ENCODE data around the gene SFT2D3.

SFT2D3 gene

DNA sequence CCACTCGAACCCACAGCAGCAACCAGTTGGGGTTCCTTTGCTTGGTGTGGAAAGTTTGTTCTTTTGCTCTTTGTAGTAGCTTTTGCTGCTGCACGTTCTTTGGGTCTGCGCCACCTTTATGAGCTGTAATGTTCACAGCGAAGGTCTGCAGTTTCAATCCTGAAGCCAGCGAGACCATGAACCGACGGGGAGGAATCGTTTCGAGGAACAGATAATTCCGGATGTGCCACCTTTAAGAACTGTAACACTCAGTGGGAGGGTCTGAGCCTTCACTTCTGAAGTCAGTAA is 41.1 kb upstream of the SFT2D3 start:
- intact Hi-C loops (cut with micrococcal nuclease), result no loop called here
- no peaks in the 10 kb centered on the region for H3K9me3 Mint-ChIP-seq
- H3K36me3 Mint-ChIP-seq (ENCODE audit: low read depth), result no peaks in the 10 kb centered on the region
- peaks cover 31% of the 10 kb centered on the region for H3K4me1 Mint-ChIP-seq (ENCODE audit: low read depth)
- no peak overlapping the region for H3K27ac Mint-ChIP-seq
- H3K4me3 Mint-ChIP-seq, result no peak overlapping the region
- H3K27me3 Mint-ChIP-seq, result peaks cover 29% of the 10 kb centered on the region

DNA sequence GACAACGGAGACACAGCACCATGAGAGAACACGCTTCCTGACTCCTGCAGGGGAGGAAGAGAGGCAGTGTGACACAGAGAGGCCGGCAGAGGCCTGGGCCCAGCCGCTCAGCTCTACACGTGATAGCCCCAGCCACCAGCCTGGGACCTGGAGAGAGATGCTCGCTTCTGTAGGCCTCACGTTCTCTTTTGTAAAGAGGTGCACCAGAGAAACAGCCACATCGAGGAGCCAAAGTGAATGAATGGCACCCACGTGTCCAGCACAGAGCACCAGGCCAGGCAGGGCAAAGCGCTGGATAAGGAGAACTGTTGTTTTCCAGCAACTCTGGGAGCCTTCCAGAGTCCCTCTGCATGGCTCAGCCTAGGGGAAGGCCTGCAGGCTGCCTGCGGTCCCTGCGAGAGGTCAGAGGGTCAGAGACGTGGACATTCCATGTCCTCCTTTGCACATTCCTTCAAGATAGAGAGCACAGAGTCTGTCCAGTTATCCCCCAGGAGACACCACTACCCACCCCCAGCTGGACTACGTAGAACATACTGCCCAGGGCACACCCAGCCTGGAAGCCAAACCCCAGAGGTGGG is 40.1 kb upstream of the SFT2D3 start:
- Mint-ChIP-seq H3K27ac (no peak overlapping the region), H3K4me3 (no peak overlapping the region), H3K4me1 (ENCODE audit: low read depth) (peaks cover 29% of the 10 kb centered on the region), H3K36me3 (ENCODE audit: low read depth) (no peaks in the 10 kb centered on the region), H3K27me3 (peaks cover 38% of the 10 kb centered on the region), H3K9me3 (no peaks in the 10 kb centered on the region)
- intact Hi-C loops (cut with micrococcal nuclease), result no loop called here

GRCh38 chr2:127661949-127662510 is 39.3 kb upstream of the SFT2D3 start:
- no peaks in the 10 kb centered on the region for H3K36me3 Mint-ChIP-seq (ENCODE audit: low read depth)
- no peak overlapping the region for H3K27ac Mint-ChIP-seq
- H3K4me1 Mint-ChIP-seq (ENCODE audit: low read depth), result peaks cover 29% of the 10 kb centered on the region
- H3K9me3 Mint-ChIP-seq, result no peaks in the 10 kb centered on the region
- peaks cover 47% of the 10 kb centered on the region for H3K27me3 Mint-ChIP-seq
- H3K4me3 Mint-ChIP-seq, result no peak overlapping the region
- intact Hi-C loops (cut with micrococcal nuclease), result no loop called here

- Mint-ChIP-seq H3K27me3 (peaks cover 53% of the 10 kb centered on the region), H3K4me3 (no peak overlapping the region), H3K4me1 (ENCODE audit: low read depth) (peaks cover 29% of the 10 kb centered on the region), H3K9me3 (no peaks in the 10 kb centered on the region), H3K36me3 (ENCODE audit: low read depth) (no peaks in the 10 kb centered on the region), H3K27ac (no peak overlapping the region)
- intact Hi-C loops (cut with micrococcal nuclease), result no loop called here
Observed at GRCh38 chr2:127662937-127663565, 38.2 kb upstream of the SFT2D3 start.

GRCh38 chr2:127663566-127664064 is 37.7 kb upstream of the SFT2D3 start:
- intact Hi-C loops (cut with micrococcal nuclease), result no loop called here
- Mint-ChIP-seq H3K9me3 (no peaks in the 10 kb centered on the region), H3K27me3 (peaks cover 54% of the 10 kb centered on the region), H3K4me1 (ENCODE audit: low read depth) (peaks cover 29% of the 10 kb centered on the region), H3K36me3 (ENCODE audit: low read depth) (no peaks in the 10 kb centered on the region), H3K4me3 (no peak overlapping the region), H3K27ac (no peak overlapping the region)

- Mint-ChIP-seq H3K4me3 (no peak overlapping the region), H3K27me3 (peaks cover 60% of the 10 kb centered on the region), H3K36me3 (ENCODE audit: low read depth) (no peaks in the 10 kb centered on the region), H3K9me3 (no peaks in the 10 kb centered on the region), H3K4me1 (ENCODE audit: low read depth) (peaks cover 29% of the 10 kb centered on the region), H3K27ac (no peak overlapping the region)
- intact Hi-C loops (cut with micrococcal nuclease), result no loop called here
Observed at GRCh38 chr2:127664065-127664894, 37.0 kb upstream of the SFT2D3 start.

- Mint-ChIP-seq H3K36me3 (ENCODE audit: low read depth) (no peaks in the 10 kb centered on the region), H3K27me3 (peaks cover 65% of the 10 kb centered on the region), H3K4me1 (ENCODE audit: low read depth) (peaks cover 25% of the 10 kb centered on the region), H3K27ac (no peak overlapping the region), H3K9me3 (no peaks in the 10 kb centered on the region), H3K4me3 (no peak overlapping the region)
- intact Hi-C loops (cut with micrococcal nuclease), result no loop called here
Observed at GRCh38 chr2:127664895-127665225, 36.4 kb upstream of the SFT2D3 start.

DNA sequence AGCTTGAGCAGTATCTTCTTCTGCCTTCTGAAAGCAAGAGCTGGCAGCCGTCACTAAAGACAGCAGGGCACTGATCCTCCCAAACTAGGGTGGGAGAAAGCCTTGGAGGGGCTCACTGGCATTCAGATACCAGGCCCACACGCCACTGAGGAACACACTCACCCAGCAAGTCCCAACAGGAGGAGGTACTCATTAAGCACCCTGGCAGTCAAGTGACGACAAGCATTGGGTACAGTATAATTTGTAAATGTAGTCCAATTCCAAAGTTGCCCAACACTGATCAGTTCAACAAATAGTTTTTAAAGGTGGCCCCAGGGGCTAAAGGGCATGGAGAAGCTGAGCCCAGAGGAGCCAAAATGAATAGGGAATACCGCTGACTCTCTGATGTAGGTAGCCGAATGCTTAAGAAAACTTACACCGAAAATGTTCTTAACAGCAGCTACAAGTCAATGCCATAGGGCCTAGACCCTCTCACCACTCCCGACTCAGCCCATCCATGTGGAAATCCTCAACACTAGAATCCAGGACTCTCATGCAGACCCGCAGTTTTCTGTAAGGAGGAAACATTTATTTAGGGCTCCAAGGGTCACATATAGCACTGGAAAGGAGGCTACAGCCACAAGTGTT is 35.9 kb upstream of the SFT2D3 start:
- H3K4me3 Mint-ChIP-seq, result no peak overlapping the region
- peaks cover 22% of the 10 kb centered on the region for H3K4me1 Mint-ChIP-seq (ENCODE audit: low read depth)
- no peak overlapping the region for H3K27ac Mint-ChIP-seq
- H3K36me3 Mint-ChIP-seq (ENCODE audit: low read depth), result no peaks in the 10 kb centered on the region
- intact Hi-C loops (cut with micrococcal nuclease), result no loop called here
- H3K9me3 Mint-ChIP-seq, result no peaks in the 10 kb centered on the region
- peaks cover 68% of the 10 kb centered on the region for H3K27me3 Mint-ChIP-seq

DNA sequence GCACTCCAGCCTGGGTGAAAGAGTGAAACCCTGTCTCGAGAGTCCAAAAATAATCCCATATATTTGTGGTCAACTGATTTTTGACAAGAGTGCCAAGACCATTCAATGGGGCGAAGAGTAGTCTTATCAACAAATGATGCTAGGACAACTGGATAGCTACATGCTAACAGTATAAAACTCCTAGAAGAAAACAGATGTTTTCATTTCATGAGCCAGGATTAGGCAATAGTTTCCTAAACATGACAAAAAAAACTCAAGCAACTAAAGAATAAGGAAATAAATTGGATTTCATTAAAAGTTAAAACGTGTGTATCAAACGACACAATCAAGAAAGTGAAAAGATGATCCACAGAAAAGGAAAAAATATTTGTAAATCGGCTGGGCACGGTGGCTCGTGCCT is 32.2 kb upstream of the SFT2D3 start:
- Mint-ChIP-seq H3K27me3 (peaks cover 85% of the 10 kb centered on the region), H3K36me3 (ENCODE audit: low read depth) (no peaks in the 10 kb centered on the region), H3K27ac (no peak overlapping the region), H3K9me3 (no peaks in the 10 kb centered on the region), H3K4me3 (no peak overlapping the region), H3K4me1 (ENCODE audit: low read depth) (peaks cover 20% of the 10 kb centered on the region)
- intact Hi-C loops (cut with micrococcal nuclease), result no loop called here

GRCh38 chr2:127670055-127670956 is 31.0 kb upstream of the SFT2D3 start:
- Mint-ChIP-seq H3K36me3 (ENCODE audit: low read depth) (no peaks in the 10 kb centered on the region), H3K9me3 (no peaks in the 10 kb centered on the region), H3K4me3 (no peak overlapping the region), H3K4me1 (ENCODE audit: low read depth) (peaks cover 26% of the 10 kb centered on the region), H3K27ac (no peak overlapping the region), H3K27me3 (peaks cover 82% of the 10 kb centered on the region)
- intact Hi-C loops (cut with micrococcal nuclease), result no loop called here

DNA sequence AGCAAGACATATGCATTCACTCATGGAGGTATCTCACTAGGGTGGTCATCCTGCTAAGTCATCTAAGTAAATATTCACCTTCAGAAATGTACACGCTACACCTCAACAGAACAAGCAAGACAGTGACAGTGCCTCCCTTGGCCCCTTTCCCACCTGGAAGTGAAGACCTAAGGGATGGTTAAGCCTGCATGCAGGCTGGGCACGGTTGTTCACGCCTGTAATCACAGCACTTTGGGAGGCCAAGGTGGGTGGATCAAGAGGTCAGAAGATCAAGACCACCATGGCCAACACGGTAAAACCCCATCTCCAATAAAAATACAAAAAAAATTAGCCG is 30.4 kb upstream of the SFT2D3 start:
- Mint-ChIP-seq H3K36me3 (ENCODE audit: low read depth) (no peaks in the 10 kb centered on the region), H3K27ac (no peak overlapping the region), H3K4me3 (no peak overlapping the region), H3K4me1 (ENCODE audit: low read depth) (peaks cover 26% of the 10 kb centered on the region), H3K27me3 (peaks cover 82% of the 10 kb centered on the region), H3K9me3 (no peaks in the 10 kb centered on the region)
- intact Hi-C loops (cut with micrococcal nuclease), result no loop called here

GRCh38 chr2:127671557-127672302 is 29.6 kb upstream of the SFT2D3 start:
- Mint-ChIP-seq H3K4me3 (no peak overlapping the region), H3K27me3 (peaks cover 81% of the 10 kb centered on the region)

More at GRCh38 chr2:127671557-127672302, 29.6 kb upstream of the SFT2D3 start:
- Mint-ChIP-seq H3K36me3 (ENCODE audit: low read depth) (no peaks in the 10 kb centered on the region), H3K4me1 (ENCODE audit: low read depth) (peaks cover 26% of the 10 kb centered on the region), H3K9me3 (no peaks in the 10 kb centered on the region), H3K27ac (peak overlapping the region; percentile 16)
- intact Hi-C loops (cut with micrococcal nuclease), result loop anchor here (2.0 kb wide), 1 partner anchor 29 kb away; the partner anchor contains the start of gene SFT2D3
